ENCODE measurements around the gene ALG6.

The ALG6 gene

GRCh38 chr1:63367215-63368103 is at the start of gene ALG6:
TSS of gene ALG6 (plus strand) at chr1:63367627. CDS start at chr1:63370978, 3,351 bp downstream.
- DNase-seq (ENCODE audit: low spot score) = peak; percentile 100

- no peak for DNase-seq (ENCODE audit: low spot score)
Measured at GRCh38 chr1:63317817-63318152, 49.6 kb upstream of the ALG6 start.

GRCh38 chr1:63318201-63318979 is 49.0 kb upstream of the ALG6 start:
- DNase-seq (ENCODE audit: low spot score) = no peak

GRCh38 chr1:63319046-63320021 is 48.1 kb upstream of the ALG6 start:
- peak; percentile 31 for DNase-seq (ENCODE audit: low spot score)

GRCh38 chr1:63320022-63320721 is 47.3 kb upstream of the ALG6 start:
- DNase-seq (ENCODE audit: low spot score) = no peak

- no peak for DNase-seq (ENCODE audit: low spot score)
Measured at GRCh38 chr1:63321066-63321784, 46.2 kb upstream of the ALG6 start.

GRCh38 chr1:63321785-63322113 is 45.7 kb upstream of the ALG6 start:
- peak; percentile 33 for DNase-seq (ENCODE audit: low spot score)

- DNase-seq (ENCODE audit: low spot score) = peak; percentile 64
Measured at GRCh38 chr1:63322114-63322943, 45.1 kb upstream of the ALG6 start, which contains the start of gene FOXD3. TSS of gene FOXD3 (plus strand) at chr1:63322567. CDS start at chr1:63323059, 492 bp downstream.

GRCh38 chr1:63322944-63323864 is 44.2 kb upstream of the ALG6 start:
- peak; percentile 33 for DNase-seq (ENCODE audit: low spot score)

- peak; percentile 29 for DNase-seq (ENCODE audit: low spot score)
Measured at GRCh38 chr1:63323865-63324778, 43.3 kb upstream of the ALG6 start.

GRCh38 chr1:63324779-63325119 is 42.7 kb upstream of the ALG6 start:
- no peak for DNase-seq (ENCODE audit: low spot score)

GRCh38 chr1:63325279-63325985 is 42.0 kb upstream of the ALG6 start:
- no peak for DNase-seq (ENCODE audit: low spot score)

GRCh38 chr1:63326106-63326472 is 41.3 kb upstream of the ALG6 start:
- no peak for DNase-seq (ENCODE audit: low spot score)

GRCh38 chr1:63326473-63327380 is 40.7 kb upstream of the ALG6 start:
- DNase-seq (ENCODE audit: low spot score) = no peak

- peak; percentile 85 for DNase-seq (ENCODE audit: low spot score)
Measured at GRCh38 chr1:63327417-63328054, 39.9 kb upstream of the ALG6 start.

GRCh38 chr1:63328122-63328521 is 39.3 kb upstream of the ALG6 start:
- DNase-seq (ENCODE audit: low spot score) = no peak

Data from iPS-NIHi11 (cell line).